Endothelial cell of umbilical vein (primary cell): ENCODE results near the gene GPR160. TPM values are rescaled to one million over a fixed set of nuclear protein-coding genes. Genes with fewer than 3 reads are reported as not detected.

Experiments
- BruUV-seq: library from RNA; stranded (reverse); fragments of 400-500 nt; replicated peaks from 2 replicates; lab custom pipeline; 2021; lab: Mats Ljungman, UMichigan
- CTCF ChIA-PET: fragments of 300-600, 350-600 bp; sonication (Branson Sonifier 250); formaldehyde crosslinking; loops from one replicate; lab custom pipeline; 2021; ENCODE audit warnings: antibody characterized with exemption, inconsistent platforms; lab: Charles Lee
- POLR2A ChIA-PET: fragments of 300-600, 350-600 bp; sonication (Branson Sonifier 250); formaldehyde crosslinking; loops from one replicate; lab custom pipeline; 2021; ENCODE audit warnings: antibody characterized with exemption, inconsistent platforms; lab: Charles Lee
- DNase-seq: peaks from one replicate; pipeline ENCODE4 v3.0.0-alpha.2; 2011; ENCODE audit warnings: low read depth, low spot score
- FAIRE-seq: peaks from 2 replicates; lab custom pipeline; 2011; peaks lifted over from hg19 to GRCh38; lab: Jason Lieb, UNC
- H2AFZ ChIP-seq: 2 replicates; pipeline ENCODE4 v1.6.0; 2012; ENCODE audit warnings: low read depth, low read length, control low read depth, inconsistent platforms
- H3K27ac ChIP-seq: 2 replicates; pipeline ENCODE4 v1.5.1; 2011; ENCODE audit warnings: low read depth, mild to moderate bottlenecking, control low read depth, low read length, moderate library complexity; ENCODE audit not compliant: insufficient read depth
- H3K27me3 ChIP-seq, 2 experiments: 2 replicates each; pipeline versions ENCODE4 v1.6.0 to v1.6.1; 2011; ENCODE audit warnings: low read length in 2 of 2, mixed read lengths in 1 of 2; ENCODE audit not compliant: control insufficient read depth in 2 of 2, insufficient read depth in 2 of 2
- H3K36me3 ChIP-seq, 2 experiments: 2 replicates in 1 of 2; 3 replicates in 1 of 2; pipeline ENCODE4 v1.5.1; 2011; ENCODE audit warnings: low read length in 2 of 2, mild to moderate bottlenecking in 1 of 2, moderate library complexity in 1 of 2; ENCODE audit not compliant: control insufficient read depth in 2 of 2, insufficient read depth in 2 of 2; ENCODE audit errors: extremely low read depth in 1 of 2
- H3K4me1 ChIP-seq: 3 replicates; pipeline ENCODE4 v1.5.1; 2011; ENCODE audit warnings: mild to moderate bottlenecking, low read length; ENCODE audit not compliant: control insufficient read depth, insufficient read depth; ENCODE audit errors: extremely low read depth
- H3K4me2 ChIP-seq: 2 replicates; pipeline ENCODE4 v1.6.1; 2011; ENCODE audit warnings: low read length, control low read depth, mixed read lengths; ENCODE audit not compliant: insufficient read depth
- H3K4me3 ChIP-seq, 3 experiments: fragments of 200-600 bp in 1 of 3; sonication (generic), shearing (Covaris generic) in 1 of 3; replicated peaks in 1 of 3; 2 replicates each; pipeline ENCODE4 v1.5.1; 2011 to 2016; ENCODE audit warnings: control low read depth in 3 of 3, low read length in 3 of 3, mild to moderate bottlenecking in 2 of 3, inconsistent platforms in 1 of 3, low read depth in 1 of 3, moderate library complexity in 1 of 3; ENCODE audit not compliant: insufficient read depth in 1 of 3
- H3K79me2 ChIP-seq: 2 replicates; pipeline ENCODE4 v1.6.0; 2012; ENCODE audit warnings: low read length, inconsistent platforms; ENCODE audit not compliant: control insufficient read depth, insufficient read depth
- H3K9ac ChIP-seq: replicated peaks from 2 replicates; pipeline ENCODE3; 2011; ENCODE audit warnings: low read length, control low read depth; ENCODE audit not compliant: insufficient read depth; ENCODE audit errors: extremely low read depth
- H3K9me1 ChIP-seq: replicated peaks from 3 replicates; pipeline ENCODE4 v1.6.0; 2011; ENCODE audit warnings: mild to moderate bottlenecking, low read length; ENCODE audit not compliant: control insufficient read depth, insufficient read depth; ENCODE audit errors: extremely low read depth
- H3K9me3 ChIP-seq: replicated peaks from 2 replicates; pipeline ENCODE4 v1.5.1; 2012; ENCODE audit warnings: low read length, inconsistent platforms; ENCODE audit not compliant: control insufficient read depth, insufficient read depth
- H4K20me1 ChIP-seq: replicated peaks from 2 replicates; pipeline ENCODE3; 2011; ENCODE audit warnings: mild to moderate bottlenecking, low read length; ENCODE audit not compliant: control insufficient read depth, insufficient read depth; ENCODE audit errors: extremely low read depth
- EZH2 ChIP-seq: IDR thresholded peaks from 2 replicates; pipeline ENCODE4 v1.6.1; 2012; ENCODE audit warnings: borderline replicate concordance, low read depth, mild to moderate bottlenecking, moderate library complexity, low read length, inconsistent platforms; ENCODE audit not compliant: severe bottlenecking
- FOS ChIP-seq: IDR thresholded peaks from 2 replicates; pipeline ENCODE4 v1.6.1; 2011; ENCODE audit warnings: mild to moderate bottlenecking, low read length, moderate library complexity, borderline replicate concordance; ENCODE audit not compliant: insufficient read depth
- GATA2 ChIP-seq: IDR thresholded peaks from 2 replicates; pipeline ENCODE4 v1.7.0; 2011; ENCODE audit warnings: low read depth, mild to moderate bottlenecking, moderate library complexity, mixed read lengths, low read length; ENCODE audit not compliant: insufficient read length, insufficient read depth
- JUN ChIP-seq: IDR thresholded peaks from 2 replicates; pipeline ENCODE4 v1.6.1; 2011; ENCODE audit warnings: borderline replicate concordance, low read depth; ENCODE audit not compliant: insufficient read length, insufficient read depth
- MYC ChIP-seq: IDR thresholded peaks from one replicate; pipeline ENCODE4 v1.6.1; 2011; ENCODE audit warnings: mild to moderate bottlenecking, low read depth, low read length
- POLR2A ChIP-seq: IDR thresholded peaks from 2 replicates; pipeline ENCODE4 v1.6.1; 2012; ENCODE audit warnings: low read depth, mild to moderate bottlenecking, control low read depth, low read length
- POLR2AphosphoS5 ChIP-seq: IDR thresholded peaks from 2 replicates; pipeline ENCODE4 v1.6.1; 2012; ENCODE audit warnings: low read depth, mild to moderate bottlenecking, control low read depth, low read length, moderate library complexity; ENCODE audit not compliant: insufficient read depth
- dilution Hi-C: fragments of 300-500 bp; cut with MboI; formaldehyde crosslinking; loops from one replicate; pipeline ENCODE4 v1.15.0; 2019; ENCODE audit warnings: low sequenced_read_pairs; ENCODE audit not compliant: extremely low pct_ligation_motif_present
- intact Hi-C: fragments of 100-400 bp; cut with micrococcal nuclease; formaldehyde crosslinking; loops from one replicate; pipeline ENCODE4 v1.10.0; 2022
- polyA plus RNA-seq, 4 experiments: library from polyadenylated mRNA; depleted of rRNA in 3 of 4; stranded (reverse) in 3 of 4; unstranded in 1 of 4; fragments of >200 nt; gene quantifications; 2 replicates each; pipeline versions ENCODE4 v1.2.1 to v1.2.3, GENCODE V29; 2011 to 2012; ENCODE audit warnings: missing spikeins in 1 of 4
- total RNA-seq: library from RNA; stranded (reverse); gene quantifications from 2 replicates; pipeline ENCODE4 v1.2.3, GENCODE V29; 2021
- TF ChIP-seq, protein P1 (sequence below): IDR thresholded peaks from 2 replicates; pipeline ENCODE4 v1.6.1; 2011; ENCODE audit not compliant: insufficient read depth, insufficient read length
- TF ChIP-seq, protein P2 (sequence below), 2 donors: IDR thresholded peaks; 1 replicate in 1 of 2; 2 replicates in 1 of 2; pipeline ENCODE4 v1.5.1; 2011; ENCODE audit warnings: low read length in 2 of 2, mild to moderate bottlenecking in 2 of 2, moderate library complexity in 2 of 2, control low read depth in 1 of 2, inconsistent platforms in 1 of 2, low read depth in 1 of 2; ENCODE audit not compliant: insufficient read depth in 1 of 2; ENCODE audit errors: extremely low read depth in 1 of 2

Gene GPR160
- total and polyA plus RNA-seq, 2 donors (not counting 3 experiments of a cell fraction or from before 2014, with no cell fraction given), result 0.39 to 1.3 TPM

DNA sequence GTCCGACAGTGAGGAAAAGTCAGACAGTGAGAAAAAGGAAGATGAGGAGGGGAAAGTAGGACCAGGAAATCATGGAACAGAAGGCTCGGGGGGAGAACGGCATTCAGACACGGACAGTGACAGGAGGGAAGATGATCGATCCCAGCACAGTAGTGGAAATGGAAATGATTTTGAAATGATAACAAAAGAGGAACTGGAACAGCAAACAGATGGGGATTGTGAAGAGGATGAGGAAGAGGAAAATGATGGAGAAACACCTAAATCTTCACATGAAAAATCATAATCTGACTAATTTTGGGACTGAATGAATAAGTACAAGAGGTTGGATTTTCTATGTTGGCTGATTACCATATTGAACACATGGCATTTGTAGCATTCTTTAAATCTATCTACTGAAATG is 45.0 kb upstream of the GPR160 start:
- FAIRE-seq (peak; percentile 8), DNase-seq (no peak)
- intact Hi-C loops, result no loop called here
- Histone ChIP-seq H3K9ac (no peak overlapping the region), H3K4me2 (no peak overlapping the region), H3K27me3 (no peaks in the 10 kb centered on the region), H3K4me1 (no peaks in the 10 kb centered on the region), H2AFZ (no peak overlapping the region), H3K79me2 (no peaks in the 10 kb centered on the region), H3K9me3 (no peaks in the 10 kb centered on the region), H4K20me1 (no peaks in the 10 kb centered on the region), H3K27ac (no peak overlapping the region), H3K9me1 (no peaks in the 10 kb centered on the region), H3K4me3 (no peak overlapping the region), H3K36me3 (peaks cover 4 to 15% of the 10 kb centered on the region in 2 experiments)
- CTCF ChIA-PET, result no interaction called here
- POLR2A ChIA-PET, result no interaction called here
- TSS peak; percentile 69 for BruUV-seq
- dilution Hi-C loops, result no loop called here
- TF ChIP-seq JUN, result no peak
- TF ChIP-seq, protein P1, sequence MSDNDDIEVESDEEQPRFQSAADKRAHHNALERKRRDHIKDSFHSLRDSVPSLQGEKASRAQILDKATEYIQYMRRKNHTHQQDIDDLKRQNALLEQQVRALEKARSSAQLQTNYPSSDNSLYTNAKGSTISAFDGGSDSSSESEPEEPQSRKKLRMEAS, result no peak
- no peak for TF ChIP-seq GATA2
- no peak for TF ChIP-seq MYC
- TF ChIP-seq EZH2, result no peak
- TF ChIP-seq POLR2A, result no peak
- no peak for TF ChIP-seq POLR2AphosphoS5
- TF ChIP-seq, protein P2, sequence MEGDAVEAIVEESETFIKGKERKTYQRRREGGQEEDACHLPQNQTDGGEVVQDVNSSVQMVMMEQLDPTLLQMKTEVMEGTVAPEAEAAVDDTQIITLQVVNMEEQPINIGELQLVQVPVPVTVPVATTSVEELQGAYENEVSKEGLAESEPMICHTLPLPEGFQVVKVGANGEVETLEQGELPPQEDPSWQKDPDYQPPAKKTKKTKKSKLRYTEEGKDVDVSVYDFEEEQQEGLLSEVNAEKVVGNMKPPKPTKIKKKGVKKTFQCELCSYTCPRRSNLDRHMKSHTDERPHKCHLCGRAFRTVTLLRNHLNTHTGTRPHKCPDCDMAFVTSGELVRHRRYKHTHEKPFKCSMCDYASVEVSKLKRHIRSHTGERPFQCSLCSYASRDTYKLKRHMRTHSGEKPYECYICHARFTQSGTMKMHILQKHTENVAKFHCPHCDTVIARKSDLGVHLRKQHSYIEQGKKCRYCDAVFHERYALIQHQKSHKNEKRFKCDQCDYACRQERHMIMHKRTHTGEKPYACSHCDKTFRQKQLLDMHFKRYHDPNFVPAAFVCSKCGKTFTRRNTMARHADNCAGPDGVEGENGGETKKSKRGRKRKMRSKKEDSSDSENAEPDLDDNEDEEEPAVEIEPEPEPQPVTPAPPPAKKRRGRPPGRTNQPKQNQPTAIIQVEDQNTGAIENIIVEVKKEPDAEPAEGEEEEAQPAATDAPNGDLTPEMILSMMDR (IDR thresholded peaks at IDR 0.05; ENCODE audit: extremely low read depth in 1 of 2, insufficient read depth in 1 of 2, low read depth in 1 of 2, low read length in 2 of 2), result no peak
- TF ChIP-seq FOS, result no peak
